ENCODE measurements around the gene GABARAP. TPM values are rescaled to one million over a fixed set of nuclear protein-coding genes. Genes with fewer than 3 reads are reported as not detected.

The GABARAP gene
- total RNA-seq, 1 donor from 2014 or later, result 908 TPM

DNA sequence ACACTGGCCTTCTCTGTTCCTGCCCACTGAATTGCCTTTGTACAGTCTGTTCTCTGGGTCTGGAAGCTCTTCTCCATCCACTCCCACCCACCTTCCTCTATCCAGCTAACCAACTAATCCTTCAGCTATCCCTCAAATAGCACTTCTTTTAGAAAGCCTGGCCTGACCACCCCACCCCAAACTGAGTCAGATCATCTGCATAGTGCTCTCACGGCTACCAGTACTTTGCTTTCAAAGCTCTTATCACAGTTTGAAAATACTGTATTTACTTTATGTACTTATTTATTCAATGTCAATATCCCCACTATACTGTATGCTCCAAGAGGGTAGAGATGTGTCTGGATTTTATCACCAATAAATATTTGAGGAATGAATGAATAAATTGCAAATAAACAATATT is 24.5 kb upstream of the GABARAP start:
- no peak overlapping the region for H3K27ac Mint-ChIP-seq (ENCODE audit: unreplicated experiment)
- TF ChIP-seq, protein P1, sequence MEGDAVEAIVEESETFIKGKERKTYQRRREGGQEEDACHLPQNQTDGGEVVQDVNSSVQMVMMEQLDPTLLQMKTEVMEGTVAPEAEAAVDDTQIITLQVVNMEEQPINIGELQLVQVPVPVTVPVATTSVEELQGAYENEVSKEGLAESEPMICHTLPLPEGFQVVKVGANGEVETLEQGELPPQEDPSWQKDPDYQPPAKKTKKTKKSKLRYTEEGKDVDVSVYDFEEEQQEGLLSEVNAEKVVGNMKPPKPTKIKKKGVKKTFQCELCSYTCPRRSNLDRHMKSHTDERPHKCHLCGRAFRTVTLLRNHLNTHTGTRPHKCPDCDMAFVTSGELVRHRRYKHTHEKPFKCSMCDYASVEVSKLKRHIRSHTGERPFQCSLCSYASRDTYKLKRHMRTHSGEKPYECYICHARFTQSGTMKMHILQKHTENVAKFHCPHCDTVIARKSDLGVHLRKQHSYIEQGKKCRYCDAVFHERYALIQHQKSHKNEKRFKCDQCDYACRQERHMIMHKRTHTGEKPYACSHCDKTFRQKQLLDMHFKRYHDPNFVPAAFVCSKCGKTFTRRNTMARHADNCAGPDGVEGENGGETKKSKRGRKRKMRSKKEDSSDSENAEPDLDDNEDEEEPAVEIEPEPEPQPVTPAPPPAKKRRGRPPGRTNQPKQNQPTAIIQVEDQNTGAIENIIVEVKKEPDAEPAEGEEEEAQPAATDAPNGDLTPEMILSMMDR (IDR thresholded peaks at IDR 0.05; ENCODE audit: partially characterized antibody, unreplicated experiment), result no peak
- peaks cover 21% of the 10 kb centered on the region for H3K27me3 Mint-ChIP-seq (ENCODE audit: unreplicated experiment)
- H3K36me3 Mint-ChIP-seq (ENCODE audit: unreplicated experiment), result peaks cover 4% of the 10 kb centered on the region
- H3K4me1 Mint-ChIP-seq (ENCODE audit: low read depth, unreplicated experiment), result peaks cover 5% of the 10 kb centered on the region
- no peak for DNase-seq
- H3K9me3 Mint-ChIP-seq (ENCODE audit: unreplicated experiment), result peaks cover 5% of the 10 kb centered on the region
- H3K4me3 Mint-ChIP-seq (ENCODE audit: unreplicated experiment), result no peak overlapping the region

DNA sequence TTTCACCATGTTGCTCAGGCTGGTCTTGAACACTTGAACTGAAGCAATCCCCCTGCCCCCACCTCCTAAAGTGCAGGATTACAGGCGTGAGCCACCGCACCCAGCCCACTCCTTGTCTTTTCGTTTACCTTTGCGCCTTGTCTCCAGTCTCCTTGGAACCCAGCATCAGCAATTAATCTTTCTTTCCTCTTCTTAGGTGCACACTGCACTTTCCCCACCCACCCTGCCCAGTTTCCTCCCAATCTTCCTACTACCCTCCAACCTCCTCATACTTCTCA is 21.5 kb upstream of the GABARAP start:
- Mint-ChIP-seq H3K27me3 (ENCODE audit: unreplicated experiment) (peaks cover 19% of the 10 kb centered on the region), H3K9me3 (ENCODE audit: unreplicated experiment) (peaks cover 3% of the 10 kb centered on the region), H3K27ac (ENCODE audit: unreplicated experiment) (no peak overlapping the region), H3K4me1 (ENCODE audit: low read depth, unreplicated experiment) (peaks cover 5% of the 10 kb centered on the region), H3K4me3 (ENCODE audit: unreplicated experiment) (no peak overlapping the region), H3K36me3 (ENCODE audit: unreplicated experiment) (peaks cover 4% of the 10 kb centered on the region)
- TF ChIP-seq, protein P1 (IDR thresholded peaks at IDR 0.05; ENCODE audit: partially characterized antibody, unreplicated experiment), result no peak
- DNase-seq, result no peak

GRCh38 chr17:7262935-7263800 is 20.9 kb upstream of the GABARAP start:
- Mint-ChIP-seq H3K36me3 (ENCODE audit: unreplicated experiment) (peaks cover 4% of the 10 kb centered on the region), H3K27ac (ENCODE audit: unreplicated experiment) (no peak overlapping the region), H3K9me3 (ENCODE audit: unreplicated experiment) (peaks cover 3% of the 10 kb centered on the region), H3K27me3 (ENCODE audit: unreplicated experiment) (peaks cover 19% of the 10 kb centered on the region), H3K4me1 (ENCODE audit: low read depth, unreplicated experiment) (peaks cover 5% of the 10 kb centered on the region), H3K4me3 (ENCODE audit: unreplicated experiment) (peak overlapping the region; percentile 65)
- TF ChIP-seq, protein P1 (IDR thresholded peaks at IDR 0.05; ENCODE audit: partially characterized antibody, unreplicated experiment), result no peak
- DNase-seq, result no peak

GRCh38 chr17:7262192-7262934 is 20.1 kb upstream of the GABARAP start, which contains the start of gene CLDN7:
Gene CLDN7, minus strand, starts transcription at chr17:7262478. Its CDS starts 435 bp downstream, at chr17:7262043.
- Mint-ChIP-seq H3K27ac (ENCODE audit: unreplicated experiment) (no peak within 1 kb of the TSS), H3K36me3 (ENCODE audit: unreplicated experiment) (peaks cover 4% of the 10 kb centered on the region), H3K27me3 (ENCODE audit: unreplicated experiment) (peaks cover 19% of the 10 kb centered on the region), H3K9me3 (ENCODE audit: unreplicated experiment) (peaks cover 3% of the 10 kb centered on the region), H3K4me3 (ENCODE audit: unreplicated experiment) (peak within 1 kb of the TSS; percentile 65), H3K4me1 (ENCODE audit: low read depth, unreplicated experiment) (peaks cover 5% of the 10 kb centered on the region)
- TF ChIP-seq, protein P1 (IDR thresholded peaks at IDR 0.05; ENCODE audit: partially characterized antibody, unreplicated experiment), result no peak
- DNase-seq, result no peak

Measured in glutamatergic neuron (in vitro differentiated cells).